ENCODE results near the gene CHADL.
A peak's percentile ranks its signal among the peaks of the same experiment; 100 is the strongest.
"Not testable (repeated sequence)": the region's sequence is repeated elsewhere in the genome, so short reads cannot be mapped to it uniquely, and the experiment has no call there.

CHADL gene, protein sequence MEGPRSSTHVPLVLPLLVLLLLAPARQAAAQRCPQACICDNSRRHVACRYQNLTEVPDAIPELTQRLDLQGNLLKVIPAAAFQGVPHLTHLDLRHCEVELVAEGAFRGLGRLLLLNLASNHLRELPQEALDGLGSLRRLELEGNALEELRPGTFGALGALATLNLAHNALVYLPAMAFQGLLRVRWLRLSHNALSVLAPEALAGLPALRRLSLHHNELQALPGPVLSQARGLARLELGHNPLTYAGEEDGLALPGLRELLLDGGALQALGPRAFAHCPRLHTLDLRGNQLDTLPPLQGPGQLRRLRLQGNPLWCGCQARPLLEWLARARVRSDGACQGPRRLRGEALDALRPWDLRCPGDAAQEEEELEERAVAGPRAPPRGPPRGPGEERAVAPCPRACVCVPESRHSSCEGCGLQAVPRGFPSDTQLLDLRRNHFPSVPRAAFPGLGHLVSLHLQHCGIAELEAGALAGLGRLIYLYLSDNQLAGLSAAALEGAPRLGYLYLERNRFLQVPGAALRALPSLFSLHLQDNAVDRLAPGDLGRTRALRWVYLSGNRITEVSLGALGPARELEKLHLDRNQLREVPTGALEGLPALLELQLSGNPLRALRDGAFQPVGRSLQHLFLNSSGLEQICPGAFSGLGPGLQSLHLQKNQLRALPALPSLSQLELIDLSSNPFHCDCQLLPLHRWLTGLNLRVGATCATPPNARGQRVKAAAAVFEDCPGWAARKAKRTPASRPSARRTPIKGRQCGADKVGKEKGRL

GRCh38 chr22:41240377-41241132 is at the start of gene CHADL:
Gene CHADL (minus strand): TSS chr22:41240931. CDS start chr22:41240881, 50 bp downstream.
- no peak for DNase-seq (ENCODE audit: low read depth in 2 of 2)

GRCh38 chr22:41289671-41290070 is 48.9 kb upstream of the CHADL start:
- no peak for DNase-seq (ENCODE audit: low read depth in 2 of 2)

GRCh38 chr22:41288245-41288946 is 47.7 kb upstream of the CHADL start:
- DNase-seq (ENCODE audit: low read depth in 2 of 2) = no peak

DNA sequence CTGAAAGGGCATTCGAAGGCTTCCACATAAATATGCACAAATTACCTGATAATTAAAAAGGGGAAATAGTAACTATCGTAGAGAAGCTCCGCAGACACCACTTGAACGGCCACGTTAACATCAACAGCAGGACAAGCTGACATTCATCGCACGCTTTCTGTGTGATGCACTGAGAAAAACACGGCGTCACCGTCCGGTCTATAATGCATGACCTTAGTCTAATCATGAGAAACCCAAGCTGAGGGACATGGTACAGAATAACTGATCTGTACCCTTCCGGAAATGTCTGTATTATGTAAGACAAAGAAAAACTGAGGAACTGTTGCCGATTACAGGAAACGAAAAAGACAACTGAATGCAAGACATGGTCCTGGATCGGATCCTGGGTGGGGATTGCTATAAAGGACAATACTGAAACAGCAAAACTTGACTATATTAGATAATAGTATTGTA is 45.9 kb upstream of the CHADL start:
- peak in 1 of 2 donors; percentile 22 for DNase-seq (ENCODE audit: low read depth in 2 of 2)

GRCh38 chr22:41285820-41286638 is 45.3 kb upstream of the CHADL start, which contains the start of gene RANGAP1:
Gene RANGAP1 (minus strand): TSS chr22:41286187. CDS start chr22:41281044, 5,143 bp downstream.
- peak; percentile 94 to 95 for DNase-seq (ENCODE audit: low read depth in 2 of 2)

- peak; percentile 79 to 82 for DNase-seq (ENCODE audit: low read depth in 2 of 2)
Observed at GRCh38 chr22:41285441-41285819, 44.7 kb upstream of the CHADL start.

- DNase-seq (ENCODE audit: low read depth in 2 of 2) = no peak
Observed at GRCh38 chr22:41284465-41284864, 43.7 kb upstream of the CHADL start.

- DNase-seq (ENCODE audit: low read depth in 2 of 2) = no peak
Observed at GRCh38 chr22:41280854-41281253, 40.1 kb upstream of the CHADL start.

DNA sequence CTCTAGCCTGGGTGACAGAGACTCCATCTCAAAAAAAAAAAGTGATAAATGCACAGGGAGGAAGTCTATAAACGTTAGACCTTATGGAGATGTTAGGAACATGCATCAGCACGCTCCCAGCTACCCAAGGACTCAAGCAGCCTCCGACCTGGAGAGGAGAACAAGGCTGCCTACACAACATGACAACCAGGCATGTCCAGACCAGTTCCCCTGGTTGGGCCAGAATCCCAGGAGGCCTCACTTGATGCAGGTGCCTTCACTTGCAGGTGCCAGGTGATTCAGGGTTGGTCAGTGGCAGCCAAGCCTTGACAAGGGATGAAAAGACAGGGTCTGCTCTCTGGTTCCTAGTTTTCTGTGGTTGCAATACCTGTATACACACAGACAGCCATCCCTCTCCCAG is 39.3 kb upstream of the CHADL start:
- DNase-seq (ENCODE audit: low read depth in 2 of 2) = no peak

- DNase-seq (ENCODE audit: low read depth in 2 of 2) = no peak
Observed at GRCh38 chr22:41274856-41275255, 34.1 kb upstream of the CHADL start.

DNA sequence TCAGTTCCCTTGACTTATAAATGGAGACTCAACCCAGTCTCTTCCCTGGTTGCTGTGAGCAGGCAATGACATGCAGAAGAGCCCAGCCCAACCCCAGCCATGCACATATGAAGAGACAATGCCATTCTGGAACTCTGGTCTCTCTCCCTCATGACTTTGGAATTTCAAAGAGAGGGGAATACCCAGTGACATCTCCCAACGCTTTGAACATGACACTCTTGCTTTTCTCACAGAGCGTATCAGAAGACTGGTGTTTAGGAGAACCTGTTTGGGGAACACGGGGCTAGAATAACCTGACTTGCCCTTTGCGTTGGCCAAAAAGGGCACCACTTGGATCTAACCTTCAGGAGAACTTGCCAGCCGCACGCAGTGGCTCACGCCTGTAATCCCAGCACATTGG is 32.4 kb upstream of the CHADL start:
- no peak for DNase-seq (ENCODE audit: low read depth in 2 of 2)

DNA sequence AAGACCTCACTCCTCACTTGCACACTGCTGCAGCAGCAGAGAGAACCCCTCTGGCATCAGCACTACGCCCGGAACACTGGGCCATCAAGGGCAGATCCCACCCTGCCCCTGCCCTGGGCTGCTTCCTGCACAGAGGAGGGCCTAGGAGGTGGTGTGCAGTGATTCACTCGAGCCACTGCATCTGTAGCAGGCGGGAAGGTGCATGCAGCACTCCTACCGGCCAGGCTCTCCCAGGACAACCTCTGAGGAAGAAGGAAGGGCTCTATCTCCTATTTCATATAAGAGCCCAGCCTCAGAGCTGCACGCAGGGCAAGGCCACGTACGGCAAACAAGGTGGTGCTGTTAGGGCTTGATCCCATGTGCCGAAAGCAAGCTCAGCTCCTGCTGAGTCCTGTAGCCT is 31.1 kb upstream of the CHADL start:
- DNase-seq (ENCODE audit: low read depth in 2 of 2) = no peak

- DNase-seq (ENCODE audit: low read depth in 2 of 2) = no peak
Observed at GRCh38 chr22:41267958-41268357, 27.2 kb upstream of the CHADL start.

GRCh38 chr22:41264408-41264941 is 23.7 kb upstream of the CHADL start:
- DNase-seq (ENCODE audit: low read depth in 2 of 2) = no peak

GRCh38 chr22:41263704-41264103 is 23.0 kb upstream of the CHADL start:
- DNase-seq (ENCODE audit: low read depth in 2 of 2) = no peak

- DNase-seq (ENCODE audit: low read depth in 2 of 2) = no peak
Observed at GRCh38 chr22:41262250-41262765, 21.6 kb upstream of the CHADL start.

DNA sequence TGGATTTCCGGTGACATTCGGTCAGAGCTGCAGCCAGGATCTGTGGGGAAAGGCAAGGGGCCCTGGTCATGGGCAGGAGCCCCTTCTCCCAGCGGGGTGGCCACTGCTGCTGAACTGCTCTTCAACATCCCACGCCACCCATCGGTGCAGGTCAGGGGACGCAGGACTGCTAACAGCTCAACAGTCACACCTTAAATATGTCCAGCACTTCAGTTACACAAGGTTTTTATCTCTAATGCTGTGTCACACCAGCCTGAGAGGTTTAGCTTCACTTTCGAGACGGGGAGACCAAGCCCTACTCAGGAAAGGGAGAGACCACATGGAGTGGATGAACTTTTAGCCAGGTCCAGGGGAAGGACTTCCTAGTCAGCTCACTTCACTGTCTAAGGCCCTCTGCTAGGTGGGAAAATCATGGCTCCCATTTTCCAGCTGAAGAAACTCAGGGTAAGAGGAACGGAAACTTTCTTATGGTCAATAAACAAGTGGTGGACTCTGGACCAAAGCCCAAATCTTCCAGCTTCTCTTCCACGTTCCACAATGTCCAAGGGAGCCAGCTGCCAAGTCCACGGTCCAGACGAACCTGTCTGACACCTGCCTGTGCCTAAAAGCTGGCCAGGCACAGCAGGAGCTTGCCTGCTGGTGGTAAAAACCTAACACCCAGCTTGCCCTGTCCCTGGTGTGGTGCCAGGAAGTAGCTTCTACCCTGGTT is 21.0 kb upstream of the CHADL start:
- DNase-seq (ENCODE audit: low read depth in 2 of 2) = no peak

DNA sequence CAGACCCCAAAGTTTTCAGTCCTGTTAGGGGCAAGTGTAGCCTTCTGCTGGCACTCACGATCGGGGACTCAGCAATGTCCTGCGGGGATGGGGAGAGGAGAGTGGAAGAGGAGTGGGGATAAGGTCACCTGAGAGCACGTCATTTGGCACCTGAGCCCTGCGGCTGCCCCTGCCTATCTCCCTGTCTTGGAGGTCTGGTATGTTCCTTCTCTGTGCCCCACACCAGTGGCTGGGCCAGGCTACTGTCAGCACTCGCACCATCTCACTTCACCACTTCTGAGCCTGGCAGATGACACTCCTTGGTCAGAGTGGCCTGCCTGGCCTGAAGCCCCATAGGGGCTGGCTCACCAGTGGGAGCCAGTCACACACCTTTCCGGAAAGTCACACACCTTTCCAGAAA is 20.1 kb upstream of the CHADL start:
- no peak for DNase-seq (ENCODE audit: low read depth in 2 of 2)

GRCh38 chr22:41259756-41260155 is 19.0 kb upstream of the CHADL start:
- not testable (repeated sequence) for DNase-seq (ENCODE audit: low read depth in 2 of 2)
